Activated CD4-positive, alpha-beta T cell treated with anti-CD3 and anti-CD28 coated beads, Interleukin-2, amount 50 U/mL, for 48 hours (primary cell): ENCODE data around the gene PIKFYVE.
A peak's percentile ranks its signal among the peaks of the same experiment; 100 is the strongest.
"Not testable (repeated sequence)": the region's sequence is repeated elsewhere in the genome, so short reads cannot be mapped to it uniquely, and the experiment has no call there.

Source experiments
- DNase-seq, 2 experiments: peaks; one replicate each; pipeline ENCODE4 v3.0.0-alpha.2; 2020

The PIKFYVE gene

DNA sequence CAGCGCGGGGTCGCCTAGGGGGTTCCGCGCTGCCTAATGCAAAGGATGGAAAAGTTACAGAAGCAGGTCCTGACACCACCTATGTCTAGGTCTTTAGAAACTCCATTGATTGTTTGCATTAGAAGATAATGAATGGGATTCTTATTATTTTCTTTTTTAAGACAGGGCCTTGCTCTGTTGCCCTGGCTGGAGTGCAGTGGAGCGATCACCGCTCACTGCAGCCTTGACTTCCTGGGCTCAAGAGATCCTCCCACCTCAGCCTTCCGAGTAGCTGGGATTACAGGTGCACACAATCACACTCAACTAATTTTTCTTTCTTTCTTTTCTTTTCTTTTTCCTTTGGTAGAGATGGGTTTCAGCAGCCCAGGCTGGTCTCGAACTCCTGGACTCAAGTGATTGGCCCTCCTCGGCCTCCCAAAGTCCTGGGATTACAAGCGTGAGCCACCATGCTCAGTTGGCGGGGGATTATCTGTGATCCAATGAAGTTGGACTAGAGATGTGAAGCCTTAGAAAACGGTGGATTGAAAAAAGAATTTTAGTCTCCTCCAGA lies 10.4 kb upstream of the PIKFYVE start:
- no peak for DNase-seq

- DNase-seq: no peak
These were observed 9.8 kb upstream of the PIKFYVE start for GRCh38 chr2:208256192-208256782.

- DNase-seq: not testable (repeated sequence)
These were observed 8.9 kb upstream of the PIKFYVE start for GRCh38 chr2:208256849-208257813.

- DNase-seq: peak; percentile 46 to 54
These were observed 669 bp upstream of the PIKFYVE start for GRCh38 chr2:208265371-208265800.

- DNase-seq: no peak
These were observed 468 bp downstream of the PIKFYVE start for GRCh38 chr2:208266553-208266893.

DNA sequence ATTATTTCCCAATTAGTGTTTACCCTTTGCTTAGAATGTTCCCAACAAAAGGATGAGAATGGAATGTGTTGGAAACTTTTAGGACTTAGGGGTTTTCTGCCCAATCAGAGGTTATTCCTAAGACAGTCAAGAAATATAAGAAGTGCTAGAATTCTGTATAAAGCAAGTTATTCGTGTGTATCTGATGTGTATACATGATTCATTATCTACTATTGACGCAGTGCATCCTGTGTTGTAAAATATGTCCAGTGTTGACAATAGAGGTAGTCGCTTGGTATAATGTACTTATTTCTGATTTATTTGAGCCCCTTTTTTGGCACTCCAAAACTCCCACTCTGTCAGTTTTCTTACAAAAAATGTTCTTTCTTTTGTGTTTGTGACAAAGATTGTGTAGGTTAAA lies 881 bp downstream of the PIKFYVE start:
- DNase-seq: no peak

DNA sequence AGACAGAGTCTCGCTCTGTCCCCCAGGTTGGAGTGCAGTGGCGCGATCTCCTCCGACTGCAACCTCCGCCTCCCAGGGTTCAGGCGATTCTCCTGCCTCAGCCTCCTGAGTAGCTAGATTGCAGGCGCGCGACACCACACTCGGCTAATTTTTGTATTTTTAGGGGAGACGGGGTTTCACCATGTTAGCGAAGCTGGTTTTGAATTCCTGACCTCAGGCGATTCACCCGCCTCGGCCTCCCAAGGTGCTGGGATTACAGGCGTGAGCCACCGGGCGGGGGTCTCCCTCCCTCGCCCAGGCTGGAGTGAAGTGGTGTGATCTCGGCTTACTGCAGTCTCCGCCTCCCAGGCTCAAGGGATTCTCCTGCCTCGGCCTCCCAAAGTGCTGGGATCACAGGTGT lies 1.5 kb downstream of the PIKFYVE start:
- DNase-seq: not testable (repeated sequence)

DNA sequence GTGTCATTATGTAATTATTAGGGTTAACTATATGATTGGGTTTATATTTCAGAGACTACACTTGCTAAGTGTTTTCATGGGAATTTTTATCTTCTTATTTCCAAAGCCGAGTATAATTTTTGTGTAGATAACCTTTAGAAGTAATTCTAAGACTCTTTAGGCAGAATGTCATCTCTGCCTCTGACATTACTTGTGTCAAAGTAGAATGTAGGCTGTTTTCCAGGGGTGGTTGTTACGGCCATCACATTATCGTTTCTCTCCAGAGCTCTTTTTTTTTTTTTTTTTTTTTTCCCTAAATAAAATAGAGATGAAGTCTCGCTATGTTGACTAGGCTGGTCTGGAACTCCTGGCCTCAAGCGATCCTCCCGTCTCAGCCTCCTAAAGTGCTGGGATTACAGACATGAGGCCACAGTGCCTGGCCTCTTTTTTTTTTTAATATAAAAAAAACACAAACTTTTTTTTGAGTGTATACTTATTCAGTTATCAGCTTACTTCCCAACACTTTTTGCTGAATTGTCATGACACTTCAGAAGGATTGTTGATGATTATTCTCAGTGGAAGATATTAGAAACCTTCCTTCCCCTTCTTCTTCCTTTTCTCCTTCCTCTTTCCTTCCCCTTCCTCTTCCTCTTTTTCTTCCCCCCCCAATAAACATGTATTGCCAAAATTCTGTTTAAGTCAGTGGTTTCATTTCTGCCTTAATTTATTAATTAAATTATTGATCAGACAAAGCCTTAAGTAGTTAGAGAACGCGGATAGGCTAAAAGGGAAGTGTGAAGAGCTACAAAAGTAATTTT lies 2.3 kb downstream of the PIKFYVE start:
- no peak for DNase-seq

DNA sequence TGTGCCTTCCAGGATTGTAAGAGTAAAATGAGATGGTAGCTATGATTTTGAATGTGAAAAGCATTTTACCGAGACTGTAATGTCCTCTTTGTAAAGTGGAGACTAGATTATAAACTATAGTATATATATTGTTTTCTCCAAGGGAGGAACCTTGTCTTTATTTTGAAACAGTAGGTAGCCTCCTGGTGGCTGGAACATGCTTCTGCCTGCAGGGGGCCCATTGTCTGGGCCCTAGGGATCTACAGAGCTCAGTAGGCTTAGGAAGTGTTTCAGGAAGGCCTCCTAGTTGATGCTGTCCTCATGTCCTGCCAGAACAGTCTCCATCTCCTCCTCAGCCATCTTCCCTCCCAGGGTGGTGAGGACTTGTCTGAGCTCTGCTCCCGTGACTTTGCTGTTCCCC lies 3.0 kb downstream of the PIKFYVE start:
- DNase-seq: no peak

- DNase-seq: no peak
These were observed 8.7 kb downstream of the PIKFYVE start for GRCh38 chr2:208274748-208275147.

DNA sequence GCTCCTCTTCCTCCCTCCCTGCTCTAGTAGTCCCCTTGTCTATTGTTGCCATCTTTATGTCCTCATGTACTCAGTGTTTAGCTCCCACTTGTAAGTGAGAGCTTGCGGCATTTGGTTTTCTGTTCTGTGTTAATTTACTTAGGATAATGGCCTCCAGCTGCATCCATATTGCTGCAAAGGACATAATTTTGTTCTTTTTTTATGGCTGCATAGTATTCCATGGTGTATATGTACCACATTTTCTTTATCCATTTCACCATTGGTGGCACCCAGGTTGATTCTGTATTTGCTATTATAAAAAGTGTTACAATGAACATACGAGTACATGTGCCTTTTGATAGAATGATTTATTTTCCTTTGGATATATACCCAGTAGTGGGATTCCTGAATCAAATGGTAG lies 12.5 kb downstream of the PIKFYVE start:
- DNase-seq: no peak

- no peak for DNase-seq
These were observed 13.2 kb downstream of the PIKFYVE start for GRCh38 chr2:208279236-208279635.

GRCh38 chr2:208280234-208280633 lies 14.2 kb downstream of the PIKFYVE start:
- DNase-seq: no peak

- DNase-seq: no peak
These were observed 14.9 kb downstream of the PIKFYVE start for GRCh38 chr2:208280933-208281332.

GRCh38 chr2:208285853-208286252 lies 19.8 kb downstream of the PIKFYVE start:
- no peak for DNase-seq

- DNase-seq: no peak
These were observed 28.5 kb downstream of the PIKFYVE start for GRCh38 chr2:208294482-208295024.

DNA sequence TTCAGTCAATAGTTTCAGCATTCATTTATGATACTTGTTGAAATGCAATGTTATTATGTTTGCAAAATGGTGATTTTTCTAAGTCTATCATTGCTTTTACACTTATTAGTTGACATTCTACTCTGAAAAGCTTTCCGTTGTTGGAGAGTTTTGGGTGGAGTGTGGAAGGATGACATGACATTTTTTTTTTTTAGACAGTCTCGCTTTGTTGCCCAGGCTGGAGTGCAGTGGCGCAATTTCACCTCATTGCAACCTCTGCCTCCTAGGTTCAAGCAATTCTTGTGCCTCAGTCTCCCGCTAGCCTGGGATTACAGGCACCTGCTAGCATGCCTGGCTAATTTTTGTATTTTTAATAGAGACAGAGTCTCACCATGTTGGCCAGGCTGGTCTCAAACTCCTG lies 29.8 kb downstream of the PIKFYVE start:
- no peak for DNase-seq

- no peak for DNase-seq
These were observed 30.6 kb downstream of the PIKFYVE start for GRCh38 chr2:208296610-208297009.

DNA sequence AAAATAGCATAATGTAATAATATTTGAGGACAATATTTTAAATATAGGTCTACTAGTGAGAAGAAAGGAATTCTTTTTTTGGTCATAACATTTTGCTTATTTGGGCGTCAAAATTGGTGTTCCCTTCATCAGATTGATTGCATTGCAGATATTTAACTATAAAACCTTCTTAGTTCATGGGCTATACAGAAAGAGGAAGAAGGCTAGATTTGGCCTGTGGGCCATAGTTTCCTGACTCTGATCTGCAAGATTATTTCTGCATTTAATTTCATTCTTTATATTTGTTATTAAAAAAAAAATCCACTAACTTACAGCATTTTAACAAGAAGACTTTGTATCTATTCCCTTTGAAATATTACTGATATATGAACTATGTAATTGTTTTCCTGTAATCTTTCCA lies 31.9 kb downstream of the PIKFYVE start:
- no peak for DNase-seq

GRCh38 chr2:208300847-208301618 lies 35.0 kb downstream of the PIKFYVE start:
- DNase-seq: no peak

DNA sequence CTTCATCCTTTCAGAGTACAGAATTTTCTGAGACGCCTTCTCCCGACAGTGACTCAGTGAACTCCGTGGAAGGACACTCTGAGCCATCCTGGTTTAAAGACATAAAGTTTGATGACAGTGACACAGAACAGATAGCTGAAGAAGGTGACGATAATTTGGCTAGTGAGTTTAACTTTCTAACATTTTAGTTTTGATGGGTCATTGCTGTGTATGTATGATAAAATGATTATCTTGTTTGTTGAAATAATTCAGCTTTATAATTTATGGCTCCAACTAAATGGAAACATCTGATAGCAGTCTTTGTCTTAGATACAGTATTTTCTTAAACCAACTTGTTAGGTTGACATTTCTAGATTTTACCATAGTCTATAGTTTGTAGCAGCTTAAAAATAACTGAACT lies 38.1 kb downstream of the PIKFYVE start:
- no peak for DNase-seq

GRCh38 chr2:208304695-208305094 lies 38.6 kb downstream of the PIKFYVE start:
- no peak for DNase-seq
